ENCODE results near the gene DNAJB2.
"Not testable (repeated sequence)": the region's sequence is repeated elsewhere in the genome, so short reads cannot be mapped to it uniquely, and the experiment has no call there.

Gene DNAJB2

GRCh38 chr2:219251656-219252055 is 27.5 kb upstream of the DNAJB2 start:
- no peak for TF ChIP-seq CTCF (IDR thresholded peaks at IDR 0.05; ENCODE audit: borderline replicate concordance, control extremely low read depth, extremely low read depth, insufficient read depth, missing control alignments)
- DNase-seq (ENCODE audit: low spot score) = no peak
- in situ Hi-C loops (cut with MboI; ENCODE audit: low sequenced_read_pairs, unreplicated experiment) = no loop called here

GRCh38 chr2:219252084-219252483 is 27.1 kb upstream of the DNAJB2 start:
- in situ Hi-C loops (cut with MboI; ENCODE audit: low sequenced_read_pairs, unreplicated experiment) = no loop called here

GRCh38 chr2:219252570-219252899 is 26.6 kb upstream of the DNAJB2 start:
- no peak for DNase-seq (ENCODE audit: low spot score)
- in situ Hi-C loops (cut with MboI; ENCODE audit: low sequenced_read_pairs, unreplicated experiment) = no loop called here
- no peak for TF ChIP-seq CTCF (IDR thresholded peaks at IDR 0.05; ENCODE audit: borderline replicate concordance, control extremely low read depth, extremely low read depth, insufficient read depth, missing control alignments)

More at GRCh38 chr2:219252084-219252483, 27.1 kb upstream of the DNAJB2 start:
- no peak for TF ChIP-seq CTCF (IDR thresholded peaks at IDR 0.05; ENCODE audit: borderline replicate concordance, control extremely low read depth, extremely low read depth, insufficient read depth, missing control alignments)
- no peak for DNase-seq (ENCODE audit: low spot score)

GRCh38 chr2:219252900-219253752 is 26.0 kb upstream of the DNAJB2 start, which contains the start of gene TUBA4B:
TUBA4B (plus strand) TSS chr2:219253243; CDS start chr2:219253408, 165 bp downstream.
- peak; percentile 62 for DNase-seq (ENCODE audit: low spot score)
- in situ Hi-C loops (cut with MboI; ENCODE audit: low sequenced_read_pairs, unreplicated experiment) = no loop called here
- no peak for TF ChIP-seq CTCF (IDR thresholded peaks at IDR 0.05; ENCODE audit: borderline replicate concordance, control extremely low read depth, extremely low read depth, insufficient read depth, missing control alignments)

- peak; percentile 99 for DNase-seq (ENCODE audit: low spot score)
- TF ChIP-seq CTCF (IDR thresholded peaks at IDR 0.05; ENCODE audit: borderline replicate concordance, control extremely low read depth, extremely low read depth, insufficient read depth, missing control alignments) = no peak
- in situ Hi-C loops (cut with MboI; ENCODE audit: low sequenced_read_pairs, unreplicated experiment) = no loop called here
These were observed 25.2 kb upstream of the DNAJB2 start, which contains the start of gene TUBA4A for GRCh38 chr2:219253753-219254589. TUBA4A (minus strand) TSS chr2:219253918; CDS start chr2:219253858, 60 bp downstream.

GRCh38 chr2:219254590-219255201 is 24.5 kb upstream of the DNAJB2 start:
- no peak for TF ChIP-seq CTCF (IDR thresholded peaks at IDR 0.05; ENCODE audit: borderline replicate concordance, control extremely low read depth, extremely low read depth, insufficient read depth, missing control alignments)
- DNase-seq (ENCODE audit: low spot score) = peak; percentile 56
- in situ Hi-C loops (cut with MboI; ENCODE audit: low sequenced_read_pairs, unreplicated experiment) = no loop called here

- DNase-seq (ENCODE audit: low spot score); in situ Hi-C loops (cut with MboI; ENCODE audit: low sequenced_read_pairs, unreplicated experiment): not testable (repeated sequence)
These were observed 20.2 kb upstream of the DNAJB2 start for GRCh38 chr2:219258942-219259341.
